ENCODE data around the gene SMARCD3.

The SMARCD3 gene

GRCh38 chr7:151246851-151247580 lies 1.5 kb downstream of the SMARCD3 start:
- no peak for DNase-seq

- no peak for DNase-seq
Observed at GRCh38 chr7:151246102-151246850, 2.2 kb downstream of the SMARCD3 start.

- DNase-seq, result no peak
Observed at GRCh38 chr7:151245360-151246101, 3.0 kb downstream of the SMARCD3 start.

- no peak for DNase-seq
Observed at GRCh38 chr7:151244841-151245346, 3.6 kb downstream of the SMARCD3 start.

GRCh38 chr7:151244196-151244840 lies 4.2 kb downstream of the SMARCD3 start:
- no peak for DNase-seq

GRCh38 chr7:151243408-151244195 lies 4.9 kb downstream of the SMARCD3 start:
- no peak for DNase-seq

GRCh38 chr7:151243045-151243349 lies 5.5 kb downstream of the SMARCD3 start:
- no peak for DNase-seq

- no peak for DNase-seq
Observed at GRCh38 chr7:151242159-151243044, 6.1 kb downstream of the SMARCD3 start.

- DNase-seq, result no peak
Observed at GRCh38 chr7:151241755-151242096, 6.8 kb downstream of the SMARCD3 start.

GRCh38 chr7:151240942-151241754 lies 7.3 kb downstream of the SMARCD3 start:
- DNase-seq, result no peak

GRCh38 chr7:151240536-151240935 lies 8.0 kb downstream of the SMARCD3 start:
- no peak for DNase-seq

GRCh38 chr7:151239837-151240459 lies 8.5 kb downstream of the SMARCD3 start:
- DNase-seq, result no peak

GRCh38 chr7:151238924-151239836 lies 9.3 kb downstream of the SMARCD3 start:
- no peak for DNase-seq

- DNase-seq, result no peak
Observed at GRCh38 chr7:151238190-151238810, 10.2 kb downstream of the SMARCD3 start.

- DNase-seq, result no peak
Observed at GRCh38 chr7:151237244-151238189, 11.0 kb downstream of the SMARCD3 start.

- DNase-seq, result no peak
Observed at GRCh38 chr7:151236406-151236805, 12.1 kb downstream of the SMARCD3 start.

Measured in NCI-H524 treated with DMSO at 0.1 percent for 48 hours (cell line).